ENCODE results near the gene SNAI3.
A peak's percentile ranks its signal among the peaks of the same experiment; 100 is the strongest.

- TF ChIP-seq CTCF (IDR thresholded peaks at IDR 0.05): no peak
- TF ChIP-seq POLR2A (IDR thresholded peaks at IDR 0.05): peak in 2 of 4 donors; percentile 48 to 56
These were observed 35.5 kb downstream of the SNAI3 start, which contains the start of gene CYBA for GRCh38 chr16:88650749-88651275.

Data from esophagus squamous epithelium (tissue), 4 donors.